HepG2 (cell line): ENCODE measurements around the gene CSNK1G1. TPM values are rescaled to one million over a fixed set of nuclear protein-coding genes. Genes with fewer than 3 reads are reported as not detected.

Experiments used
- ARID4A ChIP-seq: sonication (generic); formaldehyde crosslinking; IDR thresholded peaks from 2 replicates; pipeline ENCODE4 v1.5.0; 2020; ENCODE audit warnings: mild to moderate bottlenecking, missing genetic modification reagents, borderline replicate concordance
- CTCF ChIP-seq: sonication (generic); formaldehyde crosslinking; IDR thresholded peaks from 2 replicates; pipeline ENCODE4 v1.5.0; 2020; ENCODE audit warnings: mild to moderate bottlenecking, missing genetic modification reagents, moderate library complexity
- HNRNPLL ChIP-seq: fragments of 200-400 bp; formaldehyde crosslinking; IDR thresholded peaks from 2 replicates; pipeline ENCODE4 v1.6.1; 2017; ENCODE audit warnings: mild to moderate bottlenecking, low read depth, low read length; ENCODE audit not compliant: poor library complexity, severe bottlenecking
- HNRNPUL1 ChIP-seq: fragments of 200-400 bp; formaldehyde crosslinking; IDR thresholded peaks from 2 replicates; pipeline ENCODE4 v1.6.1; 2017; ENCODE audit warnings: low read depth, mild to moderate bottlenecking, low read length, moderate library complexity
- IRF9 ChIP-seq: sonication (generic); formaldehyde crosslinking; IDR thresholded peaks from 2 replicates; pipeline ENCODE4 v1.8.0; 2022; ENCODE audit warnings: missing genetic modification reagents, mild to moderate bottlenecking, borderline replicate concordance
- MEIS1 ChIP-seq: sonication (generic); formaldehyde crosslinking; IDR thresholded peaks from 2 replicates; pipeline ENCODE4 v1.9.0; 2021; ENCODE audit warnings: mild to moderate bottlenecking, missing genetic modification reagents, moderate library complexity, borderline replicate concordance
- MLXIP ChIP-seq: sonication (generic); formaldehyde crosslinking; IDR thresholded peaks from 2 replicates; pipeline ENCODE4 v1.9.0; 2021; ENCODE audit warnings: missing genetic modification reagents, borderline replicate concordance
- NR2C2 ChIP-seq: sonication (generic); formaldehyde crosslinking; IDR thresholded peaks from 2 replicates; pipeline ENCODE4 v1.4.0; 2020; ENCODE audit warnings: missing genetic modification reagents, mild to moderate bottlenecking, moderate library complexity, borderline replicate concordance
- PITX1 ChIP-seq: sonication (generic); formaldehyde crosslinking; IDR thresholded peaks from 2 replicates; pipeline ENCODE4 v1.5.1; 2020; ENCODE audit warnings: mild to moderate bottlenecking, missing genetic modification reagents
- SAFB2 ChIP-seq: sonication (generic); formaldehyde crosslinking; IDR thresholded peaks from 2 replicates; pipeline ENCODE4 v1.5.1; 2020; ENCODE audit warnings: missing genetic modification reagents, low read depth, mild to moderate bottlenecking, borderline replicate concordance
- SYNCRIP ChIP-seq: fragments of 200-400 bp; formaldehyde crosslinking; IDR thresholded peaks from 2 replicates; pipeline ENCODE4 v1.6.1; 2018; ENCODE audit warnings: mild to moderate bottlenecking, low read depth, low read length; ENCODE audit not compliant: insufficient read depth
- ZNF234 ChIP-seq: sonication (generic); formaldehyde crosslinking; conservative IDR thresholded peaks from 2 replicates; pipeline ENCODE4 v1.5.1; 2020; ENCODE audit warnings: mild to moderate bottlenecking, missing genetic modification reagents
- ZNF274 ChIP-seq: sonication (generic); formaldehyde crosslinking; IDR thresholded peaks from 2 replicates; pipeline ENCODE4 v1.5.1; 2020; ENCODE audit warnings: mild to moderate bottlenecking, missing genetic modification reagents
- ZNF460 ChIP-seq: sonication (generic); formaldehyde crosslinking; IDR thresholded peaks from 2 replicates; pipeline ENCODE4 v1.5.1; 2020; ENCODE audit warnings: missing genetic modification reagents, mild to moderate bottlenecking, borderline replicate concordance
- ZNF510 ChIP-seq: sonication (generic); formaldehyde crosslinking; IDR thresholded peaks from 2 replicates; pipeline ENCODE4 v1.4.0; 2020; ENCODE audit warnings: low read depth, mild to moderate bottlenecking, missing genetic modification reagents
- ZNF572 ChIP-seq: sonication (generic); formaldehyde crosslinking; IDR thresholded peaks from 2 replicates; pipeline ENCODE4 v1.5.1; 2020; ENCODE audit warnings: mild to moderate bottlenecking, missing genetic modification reagents
- ZNF589 ChIP-seq: sonication (generic); formaldehyde crosslinking; conservative IDR thresholded peaks from 2 replicates; pipeline ENCODE4 v1.8.0; 2022; ENCODE audit warnings: mild to moderate bottlenecking, moderate library complexity, missing genetic modification reagents
- ZNF660 ChIP-seq: sonication (generic); formaldehyde crosslinking; IDR thresholded peaks from 2 replicates; pipeline ENCODE4 v1.5.1; 2020; ENCODE audit warnings: mild to moderate bottlenecking, low read depth, missing genetic modification reagents, borderline replicate concordance
- polyA plus RNA-seq, 8 experiments: library from polyadenylated mRNA; depleted of rRNA in 3 of 8; stranded (reverse) in 7 of 8; unstranded in 1 of 8; fragments of >200 nt; fragmentation: Illumina TruSeq in 4 of 8; extraction: Trizol in 4 of 8; gene quantifications; 2 replicates each; pipeline versions ENCODE4 v1.2.1 to v1.2.3, GENCODE V29; 2011 to 2016; ENCODE audit warnings: low read depth in 4 of 8, missing spikeins in 1 of 8, mixed read lengths in 1 of 8; ENCODE audit not compliant: insufficient read depth in 1 of 8
- total RNA-seq, 5 experiments: library from RNA; depleted of rRNA; stranded (reverse); fragments of >200 nt; fragmentation: Illumina TruSeq; extraction: Trizol; gene quantifications; 2 replicates each; pipeline ENCODE4 v1.2.3, GENCODE V29; 2016; ENCODE audit warnings: low read depth in 1 of 5

CSNK1G1 gene
- total and polyA plus RNA-seq, 2 of the 13 experiments (the other 11 are each of a cell fraction or from before 2014, with no cell fraction given) = 8.5 to 12.6 TPM

GRCh38 chr15:64387562-64388168 is 31.7 kb upstream of the CSNK1G1 start, which contains the start of gene TRIP4 (continued):
- peak; percentile 86; the same call in 1 of the 2 replicates for TF ChIP-seq ZNF572 (CRISPR knock-in tag)
- peak; percentile 96 for TF ChIP-seq NR2C2 (CRISPR knock-in tag)
- 0 out of 2 replicates have a peak, but pooled peaks have one; percentile 64 for TF ChIP-seq MLXIP (CRISPR knock-in tag)
- no peak; the same call in 1 of the 2 replicates for TF ChIP-seq SAFB2 (CRISPR knock-in tag)
- TF ChIP-seq ZNF274 (CRISPR knock-in tag) = peak; percentile 88; the same call in 1 of the 2 replicates
- no peak for TF ChIP-seq SYNCRIP
- peak; percentile 96 for TF ChIP-seq ZNF589 (CRISPR knock-in tag)
- TF ChIP-seq HNRNPUL1 = no peak
- TF ChIP-seq ARID4A = peak; percentile 99
- TF ChIP-seq CTCF = peak; percentile 61
- TF ChIP-seq HNRNPLL = peak; percentile 90
- TF ChIP-seq ZNF510 (CRISPR knock-in tag) = peak; percentile 73; the same call in 1 of the 2 replicates
- TF ChIP-seq PITX1 (CRISPR knock-in tag) = peak; percentile 99
- TF ChIP-seq MEIS1 (CRISPR knock-in tag) = peak; percentile 90
- no peak for TF ChIP-seq ZNF660 (CRISPR knock-in tag)
- peak; percentile 95; the same call in 1 of the 2 replicates for TF ChIP-seq IRF9 (CRISPR knock-in tag)
- peak; percentile 95 for TF ChIP-seq ZNF234
- no peak; the same call in 1 of the 2 replicates for TF ChIP-seq ZNF460 (CRISPR knock-in tag)
